NT2/D1 (cell line): ENCODE results near the gene NT5DC3.

Experiments used
- DNase-seq: peaks from one replicate; pipeline ENCODE4 v3.0.0-alpha.2; 2011; ENCODE audit warnings: low read depth, low spot score
- H3K27me3 ChIP-seq: 2 replicates; pipeline ENCODE4 v1.6.0; 2011; ENCODE audit warnings: mild to moderate bottlenecking; ENCODE audit not compliant: insufficient read length, insufficient read depth
- H3K36me3 ChIP-seq: 2 replicates; pipeline ENCODE4 v1.6.1; 2011; ENCODE audit warnings: mild to moderate bottlenecking, low read length, mixed read lengths; ENCODE audit not compliant: insufficient read depth, insufficient read length
- H3K4me1 ChIP-seq: 2 replicates; pipeline ENCODE4 v1.5.1; 2011; ENCODE audit not compliant: insufficient read depth, insufficient read length
- H3K4me3 ChIP-seq: 2 replicates; pipeline ENCODE4 v1.5.1; 2011; ENCODE audit warnings: low read depth; ENCODE audit not compliant: insufficient read length
- H3K9ac ChIP-seq: 2 replicates; pipeline ENCODE4 v1.6.0; 2011; ENCODE audit warnings: low read depth; ENCODE audit not compliant: insufficient read length
- H3K9me3 ChIP-seq: 2 replicates; pipeline ENCODE4 v1.5.1; 2011; ENCODE audit warnings: mild to moderate bottlenecking, low read length; ENCODE audit not compliant: insufficient read depth
- SUZ12 ChIP-seq: IDR thresholded peaks from 2 replicates; pipeline ENCODE4 v1.6.1; 2011; ENCODE audit not compliant: insufficient read length, insufficient read depth; ENCODE audit errors: extremely low read depth
- YY1 ChIP-seq: IDR thresholded peaks from 2 replicates; pipeline ENCODE4 v1.6.1; 2011; ENCODE audit not compliant: insufficient read length, insufficient read depth
- ZNF274 ChIP-seq: IDR thresholded peaks from 2 replicates; pipeline ENCODE4 v1.6.1; 2011; ENCODE audit warnings: mild to moderate bottlenecking, low read depth, low read length

The NT5DC3 gene

GRCh38 chr12:103854372-103854973 is 13.4 kb upstream of the NT5DC3 start:
- H3K9ac ChIP-seq = no peak overlapping the region
- no peak for DNase-seq
- no peak overlapping the region for H3K4me3 ChIP-seq
- no peak for TF ChIP-seq SUZ12
- H3K9me3 ChIP-seq = no peaks in the 10 kb centered on the region
- no peaks in the 10 kb centered on the region for H3K4me1 ChIP-seq
- no peaks in the 10 kb centered on the region for H3K27me3 ChIP-seq
- no peaks in the 10 kb centered on the region for H3K36me3 ChIP-seq

GRCh38 chr12:103852498-103852997 is 11.5 kb upstream of the NT5DC3 start:
- no peaks in the 10 kb centered on the region for H3K9me3 ChIP-seq
- H3K4me1 ChIP-seq = no peaks in the 10 kb centered on the region
- TF ChIP-seq ZNF274 (no peak), YY1 (no peak), SUZ12 (no peak)
- no peak overlapping the region for H3K4me3 ChIP-seq
- H3K36me3 ChIP-seq = no peaks in the 10 kb centered on the region
- no peaks in the 10 kb centered on the region for H3K27me3 ChIP-seq
- DNase-seq = no peak
- H3K9ac ChIP-seq = no peak overlapping the region

GRCh38 chr12:103851127-103851526 is 10.1 kb upstream of the NT5DC3 start:
- H3K9me3 ChIP-seq = no peaks in the 10 kb centered on the region
- no peak for TF ChIP-seq ZNF274
- no peak for TF ChIP-seq SUZ12
- TF ChIP-seq YY1 = no peak
- H3K9ac ChIP-seq = no peak overlapping the region
- no peak overlapping the region for H3K4me3 ChIP-seq
- no peaks in the 10 kb centered on the region for H3K36me3 ChIP-seq
- no peak for DNase-seq
- no peaks in the 10 kb centered on the region for H3K4me1 ChIP-seq
- H3K27me3 ChIP-seq = no peaks in the 10 kb centered on the region

- Histone ChIP-seq H3K36me3 (no peaks in the 10 kb centered on the region), H3K27me3 (no peaks in the 10 kb centered on the region), H3K4me3 (no peak overlapping the region), H3K4me1 (no peaks in the 10 kb centered on the region), H3K9me3 (no peaks in the 10 kb centered on the region), H3K9ac (no peak overlapping the region)
- TF ChIP-seq YY1 = no peak
- no peak for TF ChIP-seq ZNF274
- no peak for TF ChIP-seq SUZ12
- no peak for DNase-seq
Measured at GRCh38 chr12:103850429-103850828, 9.4 kb upstream of the NT5DC3 start.

- H3K4me3 ChIP-seq = no peak overlapping the region
- no peak overlapping the region for H3K9ac ChIP-seq
- no peaks in the 10 kb centered on the region for H3K9me3 ChIP-seq
- H3K36me3 ChIP-seq = no peaks in the 10 kb centered on the region
- no peaks in the 10 kb centered on the region for H3K27me3 ChIP-seq
- TF ChIP-seq SUZ12 (no peak), YY1 (no peak)
- DNase-seq = no peak
- no peaks in the 10 kb centered on the region for H3K4me1 ChIP-seq
Measured at GRCh38 chr12:103848917-103849491, 8.0 kb upstream of the NT5DC3 start.

- Histone ChIP-seq H3K36me3 (no peaks in the 10 kb centered on the region), H3K9ac (no peak overlapping the region), H3K4me3 (no peak overlapping the region), H3K9me3 (no peaks in the 10 kb centered on the region), H3K27me3 (no peaks in the 10 kb centered on the region), H3K4me1 (no peaks in the 10 kb centered on the region)
- DNase-seq = no peak
- no peak for TF ChIP-seq YY1
- TF ChIP-seq SUZ12 = no peak
- no peak for TF ChIP-seq ZNF274
Measured at GRCh38 chr12:103848143-103848542, 7.1 kb upstream of the NT5DC3 start.

GRCh38 chr12:103846415-103846814 is 5.4 kb upstream of the NT5DC3 start:
- TF ChIP-seq ZNF274 (no peak), SUZ12 (no peak), YY1 (no peak)
- peaks cover 2% of the 10 kb centered on the region for H3K4me1 ChIP-seq
- peaks cover 2% of the 10 kb centered on the region for H3K27me3 ChIP-seq
- H3K4me3 ChIP-seq = no peak overlapping the region
- H3K9ac ChIP-seq = no peak overlapping the region
- no peaks in the 10 kb centered on the region for H3K36me3 ChIP-seq
- DNase-seq = no peak
- no peaks in the 10 kb centered on the region for H3K9me3 ChIP-seq
